Measurements from ENCODE around the gene RNLS.
"Not testable (repeated sequence)": the region's sequence is repeated elsewhere in the genome, so short reads cannot be mapped to it uniquely, and the experiment has no call there.

RNLS gene

DNA sequence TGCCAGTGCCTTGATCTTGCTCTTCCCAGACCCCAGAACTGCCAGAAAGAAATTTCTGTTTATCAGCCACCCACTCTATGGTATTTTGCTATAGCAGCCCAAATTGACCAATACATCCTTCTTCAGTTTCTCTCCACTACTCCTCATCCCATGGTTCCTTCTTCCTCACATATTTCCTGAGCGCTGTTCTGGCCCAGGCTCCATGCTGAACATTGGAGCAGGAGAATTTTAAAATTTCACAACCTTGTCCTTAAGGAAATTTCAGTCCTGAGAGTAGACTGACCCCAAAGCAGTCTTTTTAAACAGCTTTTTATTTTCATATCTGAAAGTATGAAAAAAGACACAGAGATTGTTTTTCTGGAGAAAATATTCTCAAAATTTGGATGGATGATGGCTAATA, 297.1 kb downstream of the RNLS start:
- DNase-seq: no peak

GRCh38 chr10:88281592-88282347, 301.3 kb downstream of the RNLS start:
- no peak for DNase-seq

GRCh38 chr10:88280518-88280917, 302.6 kb downstream of the RNLS start:
- DNase-seq: no peak

DNA sequence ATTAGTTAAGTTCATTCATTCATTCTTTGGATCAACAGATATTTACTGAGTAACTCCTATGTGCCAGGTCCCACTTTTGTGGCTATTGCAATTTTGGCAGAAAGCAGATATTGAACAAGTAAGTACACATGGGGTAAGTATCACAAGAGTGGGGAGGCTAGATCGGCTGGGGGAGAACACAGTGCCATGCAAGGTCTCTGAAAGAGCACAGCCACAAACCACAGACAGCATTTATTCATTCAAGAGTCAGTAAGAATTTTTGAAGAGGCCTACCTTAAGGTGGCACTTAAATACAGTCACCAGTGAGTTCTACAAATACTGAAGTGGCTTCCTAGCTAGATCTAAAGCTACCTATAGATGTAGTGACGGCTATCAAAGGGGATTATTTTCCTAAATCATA, 304.2 kb downstream of the RNLS start:
- no peak for DNase-seq

DNA sequence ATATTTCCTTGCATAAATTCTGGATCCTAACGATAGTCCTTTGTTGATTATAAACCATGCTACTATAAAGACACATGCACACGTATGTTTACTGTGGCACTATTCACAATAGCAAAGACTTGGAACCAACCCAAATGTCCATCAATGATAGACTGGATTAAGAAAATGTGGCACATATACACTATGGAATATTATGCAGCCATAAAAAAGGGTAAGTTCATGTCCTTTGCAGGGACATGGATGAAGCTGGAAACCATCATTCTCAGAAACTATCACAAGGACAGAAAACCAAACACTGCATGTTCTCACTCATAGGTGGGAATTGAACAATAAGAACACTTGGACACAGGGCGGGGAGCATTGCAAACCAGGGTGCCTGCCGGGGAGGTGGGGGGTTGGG, 306.2 kb downstream of the RNLS start:
- DNase-seq: not testable (repeated sequence)

DNA sequence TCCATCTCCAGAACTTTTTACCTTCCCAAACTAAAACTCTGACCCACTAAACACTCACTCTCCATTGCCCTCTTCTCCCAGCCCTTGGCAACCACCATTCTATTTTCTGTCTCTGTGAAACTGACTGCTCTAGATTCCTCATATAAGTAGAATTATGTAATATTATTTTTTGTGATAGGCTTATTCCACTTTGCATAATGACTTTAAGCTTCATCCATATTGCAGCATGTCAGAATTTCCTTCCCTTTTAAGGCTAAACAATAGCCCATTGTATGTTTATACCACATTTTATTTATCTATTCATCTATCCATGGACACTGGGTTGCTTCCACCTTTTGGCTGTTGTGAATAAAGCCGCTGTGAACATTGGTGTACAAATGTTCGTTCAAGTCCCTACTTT, 308.8 kb downstream of the RNLS start:
- no peak for DNase-seq

DNA sequence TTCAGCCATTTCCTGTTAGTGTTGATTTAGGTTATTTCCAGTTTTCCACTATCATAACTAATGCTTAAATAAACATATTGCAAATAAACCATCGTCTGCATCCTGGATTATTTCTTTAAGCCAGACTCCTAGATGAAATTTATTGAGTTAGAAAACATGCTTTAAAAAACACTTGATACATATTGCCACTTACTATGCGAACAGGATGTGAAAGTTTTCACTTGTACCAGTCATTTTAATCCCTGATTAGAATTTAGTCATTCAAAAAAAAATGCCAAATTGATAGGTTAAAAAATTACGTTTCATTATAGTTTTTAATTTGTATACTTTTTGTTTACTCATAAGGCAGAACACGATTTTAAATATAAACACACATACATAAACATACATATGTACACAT, 309.6 kb downstream of the RNLS start:
- no peak for DNase-seq

- no peak for DNase-seq
Measured at GRCh38 chr10:88271761-88272543, 311.2 kb downstream of the RNLS start.

DNA sequence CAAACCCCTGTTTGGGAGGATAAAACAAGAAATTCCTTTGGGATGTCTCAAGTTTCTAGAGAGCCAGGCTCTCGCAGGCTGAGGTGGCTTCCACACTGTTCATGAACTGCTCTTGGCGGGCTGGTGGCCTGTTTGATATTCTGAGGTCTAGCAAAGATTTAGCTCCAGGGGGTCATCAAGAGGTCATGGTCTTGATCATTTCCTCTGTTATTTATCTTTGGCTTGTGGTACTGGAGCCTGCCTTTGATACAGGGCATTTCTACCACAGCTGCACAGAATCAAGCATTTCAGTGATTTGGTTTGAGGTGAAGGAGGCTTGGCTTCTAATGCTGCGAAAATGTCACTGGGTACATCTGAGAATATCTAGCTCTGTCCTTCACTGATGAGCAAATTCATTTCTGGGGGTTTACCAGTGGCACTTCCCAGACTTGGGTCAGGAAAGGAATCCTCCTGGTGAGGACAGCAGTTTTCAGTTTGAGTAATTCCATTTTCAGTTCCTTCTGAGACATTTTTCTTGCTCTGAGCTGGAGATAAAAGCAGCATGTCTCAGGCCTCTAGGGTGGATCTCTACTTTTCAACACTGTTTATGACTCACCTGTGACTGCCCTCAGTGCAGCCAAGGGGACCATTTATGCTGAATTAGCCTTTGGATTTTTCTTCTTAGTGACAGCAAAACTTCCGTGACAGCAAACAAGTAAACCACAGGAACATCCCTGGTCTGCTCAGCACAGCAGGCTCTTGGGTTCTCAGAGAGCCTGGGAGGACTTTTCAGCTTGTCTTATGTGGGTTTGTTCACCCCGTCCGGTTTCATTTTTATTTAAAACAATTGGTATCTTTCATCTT, 312.0 kb downstream of the RNLS start:
- DNase-seq: no peak

DNA sequence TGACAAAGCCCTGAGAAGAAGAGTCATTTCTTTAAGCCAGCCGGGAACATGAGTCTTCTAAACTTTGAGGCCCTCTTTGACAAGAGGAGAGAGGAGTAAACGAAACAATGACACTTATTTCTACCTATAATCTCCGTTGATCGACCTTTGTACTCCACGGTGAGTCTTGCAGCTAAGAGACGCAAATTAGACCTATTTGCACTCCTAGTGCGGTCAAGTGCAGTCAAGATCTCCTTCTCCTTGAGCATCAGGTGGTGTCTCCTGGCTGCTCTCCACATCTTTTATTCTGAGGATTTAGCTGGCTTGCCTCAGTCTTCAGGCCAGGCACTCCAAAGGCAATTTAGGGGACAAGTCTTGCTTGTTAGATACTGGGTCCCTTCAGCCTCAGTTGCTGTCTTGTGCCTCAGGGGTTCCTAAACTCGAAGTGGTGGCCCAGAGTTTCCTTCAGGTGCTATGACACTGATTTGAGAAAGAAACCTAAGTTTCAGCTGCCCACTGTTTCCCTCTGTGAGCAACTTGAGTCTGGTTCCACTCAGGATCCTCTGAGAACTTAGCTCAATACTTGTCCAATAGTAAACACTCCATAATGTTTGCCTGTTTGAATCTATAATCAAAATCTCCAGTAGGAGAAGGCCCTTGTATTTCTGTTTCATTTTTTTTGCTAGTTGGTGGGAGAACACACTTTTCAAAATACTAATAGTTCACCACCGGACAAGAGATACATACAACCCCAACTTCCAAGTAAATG, 312.9 kb downstream of the RNLS start:
- DNase-seq: no peak

DNA sequence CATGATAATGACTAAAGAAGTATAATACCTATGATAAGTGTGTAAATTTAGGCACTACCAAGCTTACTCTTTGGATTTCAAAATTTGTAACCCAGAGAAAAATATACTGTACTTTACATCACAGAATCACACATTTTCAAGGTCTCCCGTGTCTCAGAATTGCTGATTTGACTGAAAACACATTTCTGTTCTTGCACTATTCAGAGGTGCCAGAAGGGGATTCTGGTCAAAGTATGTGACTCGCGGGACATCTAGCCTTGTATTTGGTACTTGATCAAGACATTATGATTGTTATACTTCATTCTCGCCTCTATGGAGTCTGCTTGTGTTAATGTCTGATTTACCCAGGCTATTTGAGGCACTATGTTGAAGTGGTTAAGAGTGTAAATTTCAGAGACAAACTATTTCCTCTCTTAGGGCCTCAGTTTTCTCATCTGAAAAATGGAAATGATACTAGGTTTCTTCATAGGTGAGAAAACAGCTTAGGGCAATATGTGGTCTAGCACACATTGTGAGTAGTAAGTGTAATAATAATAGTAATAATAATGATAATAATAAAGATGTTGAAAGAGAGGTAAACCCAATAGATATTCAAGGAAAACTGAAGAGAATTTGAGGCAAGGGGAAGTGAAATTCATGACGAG, 320.4 kb downstream of the RNLS start:
- no peak for DNase-seq

GRCh38 chr10:88261152-88261551, 322.0 kb downstream of the RNLS start:
- no peak for DNase-seq

DNA sequence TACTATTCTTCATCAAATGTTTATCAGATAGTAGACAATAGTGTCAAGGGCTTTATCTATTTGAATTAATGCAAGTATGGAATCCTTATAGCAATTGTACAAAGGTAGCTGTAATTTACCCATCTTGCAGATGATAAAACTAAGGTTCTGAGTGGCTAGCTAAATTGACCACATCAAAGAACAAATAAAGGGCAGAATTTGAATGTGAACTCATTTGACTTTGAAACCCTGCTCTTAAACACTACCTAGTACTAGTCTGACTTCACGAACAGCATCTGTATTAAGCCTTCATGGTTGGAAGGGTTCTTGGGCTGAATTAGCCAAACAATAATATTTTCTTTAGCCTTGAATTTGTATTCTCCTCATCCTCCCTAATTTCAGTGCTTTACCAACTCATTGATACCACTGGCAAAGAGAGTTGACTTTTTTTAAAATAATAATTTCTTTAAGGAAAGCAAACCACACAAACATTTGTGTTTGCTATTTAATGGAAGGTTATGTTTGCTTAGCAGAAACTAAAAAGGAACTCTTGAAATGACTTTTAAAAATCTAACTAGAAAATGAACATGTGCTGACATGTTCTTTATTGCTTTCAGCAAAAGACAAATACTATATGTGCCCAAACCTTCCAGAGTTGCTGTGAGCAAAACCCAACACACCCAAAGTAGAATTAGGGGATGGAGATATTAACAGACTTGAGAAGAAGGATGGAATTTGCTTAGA, 322.6 kb downstream of the RNLS start:
- DNase-seq: no peak

DNA sequence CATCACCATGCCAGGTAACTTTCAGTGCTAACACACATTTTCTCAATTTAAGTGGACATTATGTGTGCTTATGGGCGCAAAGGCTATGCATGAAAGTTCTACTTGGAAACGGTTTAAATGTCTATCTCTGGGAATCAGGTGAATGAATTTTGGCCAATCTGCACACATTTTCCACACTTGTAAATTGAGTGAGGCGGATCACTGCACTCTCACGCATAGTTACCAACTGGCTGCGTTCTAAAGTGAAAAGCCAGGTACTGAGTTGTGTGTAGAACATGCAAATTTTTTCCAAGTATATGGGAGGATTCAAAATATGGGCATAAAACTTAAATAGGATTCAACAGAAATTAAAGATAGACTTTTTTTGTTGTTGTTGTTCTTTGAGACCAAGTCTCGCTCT, 323.7 kb downstream of the RNLS start:
- DNase-seq: no peak

GRCh38 chr10:88256886-88257285, 326.2 kb downstream of the RNLS start:
- no peak for DNase-seq

DNA sequence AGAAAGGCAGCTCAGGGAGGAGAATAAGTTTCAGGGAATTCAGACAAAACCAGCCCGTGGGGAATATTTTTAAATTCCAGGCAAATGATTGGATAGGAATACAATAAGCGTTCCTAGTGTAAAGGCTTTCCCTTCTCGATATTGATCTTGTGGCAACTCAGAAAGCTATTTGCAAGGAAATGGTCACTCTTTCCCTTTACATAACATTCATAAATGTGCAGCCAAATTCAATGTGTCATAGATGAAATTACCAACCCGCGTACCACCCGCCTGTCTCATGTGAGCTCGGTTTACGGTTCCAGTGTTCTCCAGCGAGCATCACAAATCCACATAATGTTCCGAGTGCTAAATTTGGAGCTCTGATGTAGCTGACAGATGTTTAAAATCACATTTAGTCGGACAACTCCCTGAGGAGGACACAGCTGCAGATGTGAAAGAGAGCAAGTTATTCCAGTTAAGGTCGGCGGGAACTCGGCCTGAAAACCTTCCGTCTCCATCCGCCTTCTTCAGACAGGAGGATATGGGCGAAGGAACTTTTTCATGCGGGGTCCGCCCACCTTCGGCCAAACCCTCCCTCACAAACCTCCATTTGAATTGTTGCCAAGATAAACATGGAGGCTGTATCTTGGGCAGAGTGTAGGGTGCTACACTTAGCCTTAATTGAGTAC, 327.0 kb downstream of the RNLS start:
- DNase-seq: no peak

DNA sequence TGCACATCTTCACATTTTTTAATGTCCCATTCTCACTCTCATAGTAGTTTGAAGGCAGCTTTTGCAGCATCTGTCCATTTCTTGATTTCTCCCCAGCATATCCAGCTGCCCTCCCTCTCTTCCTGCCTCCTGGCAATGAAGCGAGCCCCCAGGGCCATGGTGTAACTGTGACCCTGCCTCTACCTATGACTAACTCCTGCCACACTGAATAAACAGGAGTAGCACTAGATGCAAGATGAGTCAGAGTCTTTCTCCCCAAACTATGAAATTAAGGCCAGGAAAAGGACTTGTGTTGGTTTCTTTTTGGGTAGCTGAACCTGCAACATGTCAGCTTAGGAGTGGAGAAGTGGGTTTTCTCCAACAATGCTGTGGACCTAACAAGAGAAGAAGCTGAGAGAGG, 329.0 kb downstream of the RNLS start:
- no peak for DNase-seq

GRCh38 chr10:88253622-88254021, 329.5 kb downstream of the RNLS start:
- DNase-seq: no peak

- DNase-seq: no peak
Measured at GRCh38 chr10:88253128-88253527, 330.0 kb downstream of the RNLS start.

DNA sequence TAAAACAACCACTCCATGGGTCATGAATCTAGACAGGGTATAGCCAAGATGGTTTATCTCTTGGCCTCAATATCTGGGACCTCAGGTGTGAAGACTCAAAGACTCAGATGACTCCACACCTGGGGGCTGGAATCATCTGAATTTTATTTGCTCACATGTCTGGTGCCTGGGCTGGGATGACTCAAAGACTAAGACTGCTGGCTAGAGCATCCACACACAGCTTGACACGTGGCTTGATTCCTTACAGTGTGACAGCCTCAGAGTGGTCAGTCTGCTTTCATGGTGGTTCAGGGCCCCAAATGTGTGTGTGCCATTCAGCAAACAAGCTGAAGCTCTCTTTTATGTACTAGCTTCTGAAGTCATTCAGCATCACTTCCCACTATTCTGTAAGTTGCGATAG, 333.7 kb downstream of the RNLS start:
- DNase-seq: no peak

DNA sequence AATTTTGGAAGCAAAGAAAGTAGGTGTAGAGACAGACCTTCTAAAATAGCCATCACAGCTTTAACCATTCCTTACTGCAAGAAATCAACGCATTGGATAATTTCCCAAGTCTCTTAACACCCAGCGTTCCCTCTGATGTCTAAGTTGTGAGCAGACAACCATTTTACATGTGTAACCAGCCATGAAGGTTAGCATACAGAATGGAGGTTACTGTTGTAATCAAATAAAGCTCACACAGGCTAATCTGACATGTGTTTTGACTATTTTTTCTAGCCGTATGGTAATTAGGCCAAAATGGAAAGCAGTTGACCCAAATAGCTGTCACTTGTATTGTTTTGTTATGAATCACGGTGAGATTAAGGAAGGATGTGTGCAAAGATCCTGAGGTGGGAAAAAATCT, 336.4 kb downstream of the RNLS start:
- DNase-seq: no peak

Data from NCI-H1436 (cell line).